CD4-positive, alpha-beta memory T cell (primary cell): Measurements from ENCODE around the gene PINK1. TPM values are rescaled to one million over a fixed set of nuclear protein-coding genes. Genes with fewer than 3 reads are reported as not detected.

Source experiments
- CTCF ChIA-PET: fragments of 350-600 bp; sonication (Branson Sonifier 250); formaldehyde crosslinking; loops from one replicate; lab custom pipeline; 2021; ENCODE audit warnings: inconsistent platforms; ENCODE audit not compliant: partially characterized antibody; lab: Charles Lee
- POLR2A ChIA-PET: fragments of 350-600 bp; sonication (Branson Sonifier 250); formaldehyde crosslinking; loops from one replicate; lab custom pipeline; 2021; ENCODE audit not compliant: partially characterized antibody; lab: Charles Lee
- DNase-seq, 5 donors: peaks; one replicate each; pipeline versions ENCODE4 v3.0.0 to v3.0.0-alpha.2; 2020 to 2022; ENCODE audit warnings: mixed read lengths in 1 of 5
- H3K27ac ChIP-seq: one replicate; pipeline ENCODE4 v1.7.0; 2013; ENCODE audit warnings: low read depth, low read length
- H3K27me3 ChIP-seq: 2 replicates; pipeline ENCODE4 v1.7.0; 2013; ENCODE audit warnings: mild to moderate bottlenecking, low read length, moderate library complexity; ENCODE audit not compliant: insufficient read depth
- H3K36me3 ChIP-seq: 2 replicates; pipeline ENCODE4 v1.7.0; 2013; ENCODE audit warnings: mild to moderate bottlenecking, low read length, moderate library complexity; ENCODE audit not compliant: insufficient read depth
- H3K4me1 ChIP-seq: 2 replicates; pipeline ENCODE4 v1.7.0; 2013; ENCODE audit warnings: mild to moderate bottlenecking, low read length, moderate library complexity; ENCODE audit not compliant: insufficient read depth
- H3K4me3 ChIP-seq, 2 donors: one replicate each; pipeline ENCODE4 v1.7.0; 2013; ENCODE audit warnings: low read length in 2 of 2, mild to moderate bottlenecking in 1 of 2
- H3K9me3 ChIP-seq, 2 donors: one replicate each; pipeline ENCODE4 v1.7.0; 2013; ENCODE audit warnings: low read length in 2 of 2, control low read depth in 1 of 2; ENCODE audit not compliant: control insufficient read depth in 1 of 2
- H3K27ac Mint-ChIP-seq, 7 donors: one replicate each; pipeline ENCODE4 v1.8.0; 2020 to 2021; ENCODE audit warnings: mixed read lengths in 7 of 7, mild to moderate bottlenecking in 6 of 7, inconsistent platforms in 3 of 7, moderate library complexity in 3 of 7
- H3K27me3 Mint-ChIP-seq, 2 donors: one replicate each; pipeline ENCODE4 v1.8.0; 2020 to 2021; ENCODE audit warnings: mixed read lengths in 2 of 2
- H3K36me3 Mint-ChIP-seq, 2 donors: one replicate each; pipeline ENCODE4 v1.8.0; 2020 to 2021; ENCODE audit warnings: mixed read lengths in 2 of 2, inconsistent platforms in 1 of 2, mild to moderate bottlenecking in 1 of 2
- H3K4me1 Mint-ChIP-seq, 4 donors: one replicate each; pipeline ENCODE4 v1.8.0; 2020 to 2021; ENCODE audit warnings: mixed read lengths in 4 of 4, mild to moderate bottlenecking in 1 of 4
- H3K4me3 Mint-ChIP-seq, 8 donors: one replicate each; pipeline ENCODE4 v1.8.0; 2020 to 2021; ENCODE audit warnings: mixed read lengths in 8 of 8, mild to moderate bottlenecking in 7 of 8, moderate library complexity in 6 of 8, inconsistent platforms in 3 of 8
- H3K9me3 Mint-ChIP-seq, 8 donors: one replicate each; pipeline ENCODE4 v1.8.0; 2020 to 2021; ENCODE audit warnings: mixed read lengths in 8 of 8, mild to moderate bottlenecking in 5 of 8, inconsistent platforms in 3 of 8, moderate library complexity in 1 of 8
- intact Hi-C: fragments of 100-400 bp; cut with micrococcal nuclease; formaldehyde crosslinking; loops from one replicate; pipeline ENCODE4 v1.15.1; 2023
- polyA plus RNA-seq, 2 donors: library from polyadenylated mRNA; unstranded; fragments of 300-500 nt; fragmentation: Illumina TruSeq; gene quantifications; one replicate each; pipeline ENCODE4 v1.2.3, GENCODE V29; 2021
- total RNA-seq, 2 experiments: library from RNA; stranded (reverse); gene quantifications; one replicate each; pipeline ENCODE4 v1.2.3, GENCODE V29; 2021

The PINK1 gene
- total and polyA plus RNA-seq, 4 experiments from 2014 or later, result 19.0 to 24.2 (median 20.6) TPM

GRCh38 chr1:20684651-20685050 is 51.4 kb downstream of the PINK1 start:
- H3K36me3 Mint-ChIP-seq, result no peaks in the 10 kb centered on the region
- no peak overlapping the region for H3K27ac Mint-ChIP-seq
- H3K9me3 Mint-ChIP-seq, result no peaks in the 10 kb centered on the region
- peaks cover 0 to 2% (median 0%) of the 10 kb centered on the region in 4 donors for H3K4me1 Mint-ChIP-seq
- no peak for DNase-seq
- Histone ChIP-seq H3K9me3 (no peaks in the 10 kb centered on the region), H3K4me3 (no peak overlapping the region), H3K27me3 (no peaks in the 10 kb centered on the region), H3K27ac (no peak overlapping the region), H3K4me1 (no peaks in the 10 kb centered on the region), H3K36me3 (no peaks in the 10 kb centered on the region)
- H3K4me3 Mint-ChIP-seq, result no peak overlapping the region
- ChIA-PET CTCF (interaction anchor here (1.2 kb wide), 1 partner anchor 12 kb away, joined by 5 read pairs; no protein-coding TSS in a partner anchor), POLR2A (no interaction called here)
- peaks cover 6 to 8% of the 10 kb centered on the region in 2 donors for H3K27me3 Mint-ChIP-seq
- intact Hi-C loops, result no loop called here

GRCh38 chr1:20685099-20685662 is 51.9 kb downstream of the PINK1 start:
- no peaks in the 10 kb centered on the region for H3K9me3 ChIP-seq
- H3K27me3 ChIP-seq, result no peaks in the 10 kb centered on the region
- H3K4me1 Mint-ChIP-seq, result peaks cover 0 to 2% (median 0%) of the 10 kb centered on the region in 4 donors
- H3K27ac ChIP-seq, result no peak overlapping the region
- no peaks in the 10 kb centered on the region for H3K36me3 Mint-ChIP-seq
- H3K4me1 ChIP-seq, result no peaks in the 10 kb centered on the region
- no peak overlapping the region for H3K4me3 ChIP-seq
- intact Hi-C loops, result no loop called here
- peaks cover 6 to 8% of the 10 kb centered on the region in 2 donors for H3K27me3 Mint-ChIP-seq
- peak overlapping the region in 1 of 7 donors; percentile 64 for H3K27ac Mint-ChIP-seq
- DNase-seq, result no peak
- no peaks in the 10 kb centered on the region for H3K36me3 ChIP-seq
- ChIA-PET CTCF (no interaction called here), POLR2A (no interaction called here)
- H3K9me3 Mint-ChIP-seq, result no peaks in the 10 kb centered on the region
- no peak overlapping the region for H3K4me3 Mint-ChIP-seq

GRCh38 chr1:20685741-20686140 is 52.5 kb downstream of the PINK1 start:
- intact Hi-C loops, result no loop called here
- H3K27me3 ChIP-seq, result no peaks in the 10 kb centered on the region
- no peaks in the 10 kb centered on the region for H3K4me1 ChIP-seq
- no peak overlapping the region for H3K27ac ChIP-seq
- H3K27me3 Mint-ChIP-seq, result peaks cover 6 to 8% of the 10 kb centered on the region in 2 donors
- H3K4me3 Mint-ChIP-seq, result no peak overlapping the region
- H3K4me1 Mint-ChIP-seq, result no peaks in the 10 kb centered on the region
- H3K36me3 Mint-ChIP-seq, result no peaks in the 10 kb centered on the region
- no peak for DNase-seq
- H3K4me3 ChIP-seq, result no peak overlapping the region
- H3K9me3 ChIP-seq, result no peaks in the 10 kb centered on the region
- ChIA-PET POLR2A (no interaction called here), CTCF (no interaction called here)
- H3K9me3 Mint-ChIP-seq, result no peaks in the 10 kb centered on the region
- no peak overlapping the region for H3K27ac Mint-ChIP-seq
- H3K36me3 ChIP-seq, result no peaks in the 10 kb centered on the region

- POLR2A ChIA-PET, result no interaction called here
- H3K36me3 ChIP-seq, result no peaks in the 10 kb centered on the region
These were observed 53.8 kb downstream of the PINK1 start for GRCh38 chr1:20686883-20687725.

GRCh38 chr1:20689645-20690056 is 56.4 kb downstream of the PINK1 start:
- H3K36me3 ChIP-seq, result no peaks in the 10 kb centered on the region
- intact Hi-C loops, result no loop called here
- H3K4me1 Mint-ChIP-seq, result peaks cover 0 to 4% (median 0%) of the 10 kb centered on the region in 4 donors
- H3K9me3 Mint-ChIP-seq, result peaks cover 0 to 1% (median 0%) of the 10 kb centered on the region in 8 donors
- POLR2A ChIA-PET, result no interaction called here
- no peak overlapping the region for H3K27ac ChIP-seq
- no peaks in the 10 kb centered on the region for H3K36me3 Mint-ChIP-seq
- no peak overlapping the region for H3K27ac Mint-ChIP-seq
- H3K4me3 Mint-ChIP-seq, result no peak overlapping the region
- no peak for DNase-seq
- H3K27me3 Mint-ChIP-seq, result peaks cover 0 to 2% of the 10 kb centered on the region in 2 donors
- no peaks in the 10 kb centered on the region for H3K27me3 ChIP-seq
- no peaks in the 10 kb centered on the region for H3K9me3 ChIP-seq
- CTCF ChIA-PET, result no interaction called here
- H3K4me3 ChIP-seq, result no peak overlapping the region
- no peaks in the 10 kb centered on the region for H3K4me1 ChIP-seq

More at GRCh38 chr1:20686883-20687725, 53.8 kb downstream of the PINK1 start:
- no peak for DNase-seq
- CTCF ChIA-PET, result no interaction called here
- Mint-ChIP-seq H3K27me3 (peaks cover 2 to 3% of the 10 kb centered on the region in 2 donors), H3K4me3 (no peak overlapping the region), H3K4me1 (peaks cover 0 to under 1% (median 0%) of the 10 kb centered on the region in 4 donors), H3K9me3 (peaks cover 0 to 1% (median 0%) of the 10 kb centered on the region in 8 donors), H3K36me3 (no peaks in the 10 kb centered on the region), H3K27ac (no peak overlapping the region)
- Histone ChIP-seq H3K27me3 (no peaks in the 10 kb centered on the region), H3K9me3 (no peaks in the 10 kb centered on the region), H3K27ac (no peak overlapping the region), H3K4me3 (no peak overlapping the region), H3K4me1 (no peaks in the 10 kb centered on the region)
- intact Hi-C loops, result no loop called here

GRCh38 chr1:20691872-20692271 is 58.6 kb downstream of the PINK1 start:
- ChIA-PET POLR2A (no interaction called here), CTCF (interaction anchor here (10.6 kb wide), 1 partner anchor 506 kb away, joined by 168 read pairs; no protein-coding TSS in a partner anchor)
- no peaks in the 10 kb centered on the region for H3K36me3 Mint-ChIP-seq
- H3K4me3 Mint-ChIP-seq, result no peak overlapping the region
- DNase-seq, result no peak
- H3K27ac Mint-ChIP-seq, result no peak overlapping the region
- H3K4me3 ChIP-seq, result no peak overlapping the region
- no peaks in the 10 kb centered on the region for H3K27me3 ChIP-seq
- peaks cover 0 to 3% (median 0%) of the 10 kb centered on the region in 8 donors for H3K9me3 Mint-ChIP-seq
- intact Hi-C loops, result no loop called here
- peaks cover 2 to 9% (median 6%) of the 10 kb centered on the region in 4 donors for H3K4me1 Mint-ChIP-seq
- H3K27me3 Mint-ChIP-seq, result peaks cover 0 to under 1% of the 10 kb centered on the region in 2 donors
- H3K4me1 ChIP-seq, result peaks cover 7% of the 10 kb centered on the region
- H3K27ac ChIP-seq, result no peak overlapping the region
- no peaks in the 10 kb centered on the region for H3K9me3 ChIP-seq
- no peaks in the 10 kb centered on the region for H3K36me3 ChIP-seq

- Mint-ChIP-seq H3K36me3 (no peaks in the 10 kb centered on the region), H3K27me3 (no peaks in the 10 kb centered on the region), H3K4me1 (peaks cover 2 to 12% (median 6%) of the 10 kb centered on the region in 4 donors), H3K9me3 (peaks cover 0 to 3% (median 0%) of the 10 kb centered on the region in 8 donors), H3K4me3 (peak overlapping the region in 1 of 8 donors; percentile 5), H3K27ac (no peak overlapping the region)
- CTCF ChIA-PET, result interaction anchor here (10.6 kb wide), 1 partner anchor 504 kb away, joined by 168 read pairs; no protein-coding TSS in a partner anchor
- intact Hi-C loops, result no loop called here
- Histone ChIP-seq H3K27me3 (no peaks in the 10 kb centered on the region), H3K4me3 (no peak overlapping the region), H3K27ac (no peak overlapping the region), H3K36me3 (no peaks in the 10 kb centered on the region), H3K4me1 (peaks cover 10% of the 10 kb centered on the region), H3K9me3 (no peaks in the 10 kb centered on the region)
- no peak for DNase-seq
- POLR2A ChIA-PET, result no interaction called here
These were observed 60.4 kb downstream of the PINK1 start for GRCh38 chr1:20693623-20694022.
